Neural cell (in vitro differentiated cells): Measurements from ENCODE around the gene CPA2. TPM values are rescaled to one million over a fixed set of nuclear protein-coding genes. Genes with fewer than 3 reads are reported as not detected.

Experiments
- H2AFZ ChIP-seq: fragments of 200-600, 300-800 bp; sonication (generic), shearing (Covaris generic); 2 replicates; pipeline ENCODE4 v1.6.0; 2014; ENCODE audit warnings: low read depth, mild to moderate bottlenecking, antibody characterized with exemption, low read length, moderate library complexity
- H3F3A ChIP-seq: fragments of 200-600 bp; shearing (Covaris generic); 2 replicates; pipeline ENCODE4 v1.6.1; 2016; ENCODE audit warnings: mild to moderate bottlenecking, moderate library complexity, mixed read lengths, antibody characterized with exemption, low read length; ENCODE audit not compliant: insufficient read depth, poor library complexity, severe bottlenecking
- H3K27ac ChIP-seq: fragments of 200-600, 300-800 bp; sonication (generic), shearing (Covaris generic); 2 replicates; pipeline ENCODE4 v1.5.1; 2014; ENCODE audit warnings: mild to moderate bottlenecking, low read length, moderate library complexity
- H3K27me3 ChIP-seq: fragments of 300-800, 200-600 bp; sonication (generic), shearing (Covaris generic); 2 replicates; pipeline ENCODE4 v1.6.0; 2014; ENCODE audit warnings: mild to moderate bottlenecking, low read depth, low read length, moderate library complexity; ENCODE audit not compliant: insufficient read depth
- H3K36me3 ChIP-seq: fragments of 300-800, 200-600 bp; sonication (generic), shearing (Covaris generic); 2 replicates; pipeline ENCODE4 v1.5.1; 2014; ENCODE audit warnings: mild to moderate bottlenecking, antibody characterized with exemption, low read length, moderate library complexity; ENCODE audit not compliant: insufficient read depth
- H3K4me2 ChIP-seq: fragments of 300-800, 200-600 bp; sonication (generic), shearing (Covaris generic); 2 replicates; pipeline ENCODE4 v1.6.0; 2014; ENCODE audit warnings: mild to moderate bottlenecking, low read length
- H3K4me3 ChIP-seq: fragments of 300-800, 200-600 bp; sonication (generic), shearing (Covaris generic); 2 replicates; pipeline ENCODE4 v1.5.1; 2014; ENCODE audit warnings: mild to moderate bottlenecking, low read length, moderate library complexity
- H3K79me2 ChIP-seq: fragments of 200-600 bp; shearing (Covaris generic); replicated peaks from 2 replicates; pipeline ENCODE4 v1.6.0; 2014; ENCODE audit warnings: mild to moderate bottlenecking, low read length, moderate library complexity; ENCODE audit not compliant: insufficient read depth
- H3K9ac ChIP-seq: fragments of 300-800, 200-600 bp; sonication (generic), shearing (Covaris generic); 2 replicates; pipeline ENCODE4 v1.6.1; 2016; ENCODE audit warnings: mild to moderate bottlenecking, low read length, mixed read lengths
- H3K9me2 ChIP-seq: fragments of 200-600 bp; shearing (Covaris generic); 2 replicates; pipeline ENCODE4 v1.6.1; 2016; ENCODE audit warnings: mild to moderate bottlenecking, low read length, mixed read lengths; ENCODE audit not compliant: insufficient read depth
- H3K9me3 ChIP-seq: fragments of 200-600, 300-800 bp; sonication (generic), shearing (Covaris generic); 2 replicates; pipeline ENCODE4 v1.6.1; 2016; ENCODE audit warnings: mild to moderate bottlenecking, mixed run types, low read length, moderate library complexity, mixed read lengths
- H4K20me1 ChIP-seq: fragments of 200-600 bp; shearing (Covaris generic); 2 replicates; pipeline ENCODE4 v1.6.1; 2016; ENCODE audit warnings: mild to moderate bottlenecking, mixed run types; ENCODE audit not compliant: insufficient read depth
- CTCF ChIP-seq: fragments of 450-650 bp; IDR thresholded peaks from 2 replicates; pipeline ENCODE4 v1.5.1; 2014; ENCODE audit warnings: antibody characterized with exemption, mild to moderate bottlenecking, moderate library complexity; ENCODE audit not compliant: poor library complexity, severe bottlenecking
- EP300 ChIP-seq: fragments of 450-650 bp; conservative IDR thresholded peaks from 2 replicates; pipeline ENCODE4 v1.6.1; 2014; ENCODE audit warnings: antibody characterized with exemption, mild to moderate bottlenecking, moderate library complexity; ENCODE audit not compliant: poor library complexity, severe bottlenecking
- MXI1 ChIP-seq: fragments of 450-650 bp; conservative IDR thresholded peaks from 2 replicates; pipeline ENCODE4 v1.6.1; 2014; ENCODE audit warnings: antibody characterized with exemption, mild to moderate bottlenecking; ENCODE audit not compliant: poor library complexity, severe bottlenecking
- POLR2AphosphoS5 ChIP-seq: IDR thresholded peaks from 2 replicates; pipeline ENCODE4 v1.6.1; 2012
- REST ChIP-seq: IDR thresholded peaks from 2 replicates; pipeline ENCODE4 v1.6.1; 2012; ENCODE audit warnings: borderline replicate concordance
- SMC3 ChIP-seq: fragments of 450-650 bp; conservative IDR thresholded peaks from 2 replicates; pipeline ENCODE4 v1.6.1; 2014; ENCODE audit warnings: antibody characterized with exemption, mild to moderate bottlenecking, moderate library complexity; ENCODE audit not compliant: poor library complexity
- polyA plus RNA-seq: library from polyadenylated mRNA; depleted of rRNA; stranded (reverse); fragments of >200 nt; gene quantifications from 2 replicates; pipeline ENCODE4 v1.2.3, GENCODE V29; 2014

The CPA2 gene
- polyA plus RNA-seq, 1 donor from 2014 or later, result 0.41 TPM

GRCh38 chr7:130262448-130262847, 4.2 kb upstream of the CPA2 start:
- TF ChIP-seq REST (no peak), EP300 (no peak), POLR2AphosphoS5 (no peak), MXI1 (no peak)
- Histone ChIP-seq H3K4me3 (no peak overlapping the region), H3F3A (no peaks in the 10 kb centered on the region), H3K9me3 (no peaks in the 10 kb centered on the region), H2AFZ (no peak overlapping the region), H3K9me2 (no peaks in the 10 kb centered on the region), H3K4me2 (no peak overlapping the region), H3K9ac (no peak overlapping the region), H3K27ac (peak overlapping the region; percentile 61), H3K36me3 (no peaks in the 10 kb centered on the region), H4K20me1 (no peaks in the 10 kb centered on the region), H3K27me3 (no peaks in the 10 kb centered on the region), H3K79me2 (no peaks in the 10 kb centered on the region)

- no peaks in the 10 kb centered on the region for H3K9me3 ChIP-seq
- peak overlapping the region; percentile 9 for H3K9ac ChIP-seq
- no peaks in the 10 kb centered on the region for H3F3A ChIP-seq
- no peaks in the 10 kb centered on the region for H3K9me2 ChIP-seq
- no peak overlapping the region for H3K4me3 ChIP-seq
- no peaks in the 10 kb centered on the region for H3K79me2 ChIP-seq
- H3K27me3 ChIP-seq, result no peaks in the 10 kb centered on the region
- TF ChIP-seq SMC3 (no peak), EP300 (peak; percentile 44), MXI1 (no peak), CTCF (no peak), REST (no peak)
- no peak overlapping the region for H3K4me2 ChIP-seq
- H4K20me1 ChIP-seq, result no peaks in the 10 kb centered on the region
- H2AFZ ChIP-seq, result no peak overlapping the region
- H3K36me3 ChIP-seq, result no peaks in the 10 kb centered on the region
- H3K27ac ChIP-seq, result peak overlapping the region; percentile 61
Measured at GRCh38 chr7:130263130-130263529, 3.5 kb upstream of the CPA2 start.
